Activated CD4-positive, alpha-beta T cell treated with anti-CD3 and anti-CD28 coated beads for 48 hours (primary cell): ENCODE measurements around the gene CHKA.

Experiments used
- DNase-seq: peaks from one replicate; pipeline ENCODE4 v3.0.0-alpha.2; 2020

CHKA gene

DNA sequence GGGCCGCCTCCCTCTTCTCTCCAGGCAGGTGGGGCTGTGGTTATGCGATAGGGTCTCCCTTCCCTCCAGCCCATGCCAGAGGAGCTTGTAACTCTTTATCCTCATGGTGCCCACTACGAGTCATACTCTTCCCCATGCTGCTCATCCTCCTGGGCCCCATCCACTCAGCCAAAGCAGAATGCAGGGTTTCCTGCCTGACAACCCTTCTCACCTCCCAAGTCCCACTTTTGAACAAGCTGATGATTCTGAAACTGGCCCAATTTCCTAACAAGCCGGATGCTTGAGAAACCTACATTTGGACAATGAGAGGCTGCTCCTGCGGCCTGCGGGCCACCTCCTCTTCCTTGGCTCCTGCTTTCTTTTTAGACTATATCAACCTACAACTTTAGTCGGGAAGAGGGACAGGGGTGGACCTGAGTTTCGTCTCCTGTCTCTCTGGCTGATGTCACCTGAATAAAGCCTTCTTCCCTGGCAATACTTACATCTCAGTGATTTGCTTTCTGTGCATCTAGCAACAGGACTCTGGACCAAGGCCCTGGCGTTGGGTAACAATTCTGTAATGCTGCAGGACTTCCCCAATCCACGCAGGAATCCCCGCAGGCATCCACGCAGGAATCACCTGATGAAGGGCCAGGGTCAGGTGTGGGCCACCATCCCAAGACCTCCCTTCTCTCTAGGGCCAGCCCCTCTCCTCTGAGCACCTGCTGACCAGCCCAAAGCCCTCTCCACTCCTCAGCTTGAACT is 92.2 kb downstream of the CHKA start:
- DNase-seq, result no peak

- DNase-seq, result no peak
These were observed 93.5 kb downstream of the CHKA start for GRCh38 chr11:68027667-68028066.

DNA sequence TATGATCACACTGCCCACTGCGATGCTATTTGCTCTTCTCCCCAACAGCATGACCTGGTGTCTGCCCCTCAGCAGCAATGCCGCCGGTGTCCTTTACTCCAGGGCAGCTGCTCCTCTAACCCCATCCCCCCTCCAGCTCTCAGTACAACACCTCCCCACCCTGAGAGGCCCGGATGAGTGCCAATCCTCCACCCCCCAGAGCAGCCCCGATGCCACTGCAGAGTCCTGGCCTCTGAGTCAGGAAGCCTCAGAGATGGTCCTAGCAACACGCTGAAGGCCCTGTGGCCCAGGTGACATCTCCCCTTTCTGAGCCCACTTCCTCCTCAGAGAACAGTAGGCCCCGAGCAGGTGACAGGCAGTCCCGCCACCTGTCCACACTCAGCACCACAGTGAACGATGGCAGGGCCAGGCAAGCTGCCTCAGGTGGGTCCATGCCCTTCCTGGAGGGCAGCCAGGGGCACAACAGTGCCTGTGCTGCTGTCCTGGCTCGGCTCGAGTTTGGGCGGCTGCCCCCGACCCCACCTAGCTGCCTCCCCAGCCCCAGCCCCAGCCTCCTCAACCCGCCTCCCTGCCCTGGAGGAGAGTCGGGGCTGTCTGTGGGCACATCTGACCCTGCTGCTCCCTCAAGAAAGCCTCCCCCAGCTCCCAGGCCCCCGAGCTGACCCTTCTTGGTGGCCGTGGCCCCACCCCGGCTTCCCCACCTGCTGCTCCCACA is 94.6 kb downstream of the CHKA start:
- no peak for DNase-seq

DNA sequence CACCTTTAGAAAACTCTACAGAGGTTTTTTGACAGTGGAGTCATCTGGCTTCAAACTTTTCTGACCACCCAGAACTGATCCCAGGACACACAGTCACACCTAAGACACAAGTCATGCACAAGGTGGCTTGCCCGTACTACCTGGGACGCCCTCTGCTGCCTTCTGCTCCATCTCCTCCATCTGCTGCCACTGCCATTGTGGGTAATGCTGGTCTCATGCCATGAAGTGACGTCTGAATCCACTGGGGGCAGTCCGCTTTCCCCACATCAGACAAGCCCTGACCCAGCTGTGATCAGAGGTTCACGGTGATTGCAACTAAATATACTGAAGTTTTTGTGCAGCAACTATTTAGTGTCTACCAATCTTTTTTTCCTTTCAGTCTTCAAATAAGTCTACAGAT is 96.1 kb downstream of the CHKA start:
- DNase-seq, result no peak

- DNase-seq, result no peak
These were observed 96.7 kb downstream of the CHKA start for GRCh38 chr11:68024508-68024907.

- DNase-seq, result no peak
These were observed 98.7 kb downstream of the CHKA start for GRCh38 chr11:68022531-68022930.

- no peak for DNase-seq
These were observed 99.9 kb downstream of the CHKA start for GRCh38 chr11:68021167-68021787.

DNA sequence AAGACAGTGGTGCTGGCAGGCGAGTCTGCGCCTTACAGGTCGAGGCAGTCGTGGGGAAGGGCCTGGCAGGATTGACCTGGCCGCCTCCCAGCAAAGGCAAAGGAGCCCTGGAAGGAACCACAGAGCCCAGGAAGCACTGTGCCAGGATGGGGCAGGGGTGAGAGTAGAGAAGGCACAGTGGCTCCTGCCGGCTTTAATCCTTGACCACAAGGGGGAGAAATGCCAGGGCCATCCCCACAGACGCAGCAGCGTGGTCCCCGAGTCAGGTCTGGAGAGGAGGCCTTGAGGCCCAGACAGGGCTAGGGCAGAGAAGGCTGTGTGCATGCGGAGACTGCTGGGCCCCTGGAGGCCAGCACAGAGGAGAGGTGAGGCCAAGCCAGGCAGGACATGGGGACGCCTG is 100.6 kb downstream of the CHKA start:
- no peak for DNase-seq

GRCh38 chr11:68019486-68019885 is 101.7 kb downstream of the CHKA start:
- no peak for DNase-seq

- no peak for DNase-seq
These were observed 102.4 kb downstream of the CHKA start for GRCh38 chr11:68018730-68019190.

DNA sequence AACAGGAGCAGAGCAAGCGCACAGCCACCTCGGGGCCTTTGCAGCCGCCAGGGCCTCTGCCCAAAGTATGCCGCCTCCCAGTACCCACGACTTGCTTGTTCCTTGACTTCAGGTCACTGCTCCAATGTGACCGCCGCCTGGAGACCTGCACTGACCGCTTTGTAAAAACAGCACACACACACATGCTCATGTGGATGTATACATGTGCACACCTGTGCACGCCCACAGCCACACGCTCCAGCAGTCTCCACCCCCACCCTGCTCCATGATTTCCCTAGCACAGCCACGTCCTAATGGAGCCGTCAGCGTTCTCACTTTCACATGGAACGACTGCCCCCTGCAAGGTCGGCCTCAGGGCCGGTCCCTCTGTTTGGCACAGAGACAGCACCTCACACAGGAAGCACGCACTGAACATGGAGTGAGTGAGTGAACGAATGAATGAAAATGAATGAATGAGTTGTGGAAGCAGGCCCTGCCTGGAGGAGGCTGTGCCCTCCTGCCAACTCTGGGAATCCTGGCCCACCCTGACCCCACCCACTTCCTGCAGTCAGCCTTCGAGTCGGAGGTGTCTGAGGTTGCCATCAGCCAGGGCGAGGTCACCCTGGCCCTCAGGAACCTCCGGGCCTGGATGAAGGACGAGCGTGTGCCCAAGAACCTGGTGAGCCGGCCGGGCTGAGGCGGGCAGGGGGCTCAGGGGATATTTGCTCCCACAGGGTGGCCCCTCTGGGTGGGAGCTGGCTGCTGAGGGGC is 103.0 kb downstream of the CHKA start:
- no peak for DNase-seq

DNA sequence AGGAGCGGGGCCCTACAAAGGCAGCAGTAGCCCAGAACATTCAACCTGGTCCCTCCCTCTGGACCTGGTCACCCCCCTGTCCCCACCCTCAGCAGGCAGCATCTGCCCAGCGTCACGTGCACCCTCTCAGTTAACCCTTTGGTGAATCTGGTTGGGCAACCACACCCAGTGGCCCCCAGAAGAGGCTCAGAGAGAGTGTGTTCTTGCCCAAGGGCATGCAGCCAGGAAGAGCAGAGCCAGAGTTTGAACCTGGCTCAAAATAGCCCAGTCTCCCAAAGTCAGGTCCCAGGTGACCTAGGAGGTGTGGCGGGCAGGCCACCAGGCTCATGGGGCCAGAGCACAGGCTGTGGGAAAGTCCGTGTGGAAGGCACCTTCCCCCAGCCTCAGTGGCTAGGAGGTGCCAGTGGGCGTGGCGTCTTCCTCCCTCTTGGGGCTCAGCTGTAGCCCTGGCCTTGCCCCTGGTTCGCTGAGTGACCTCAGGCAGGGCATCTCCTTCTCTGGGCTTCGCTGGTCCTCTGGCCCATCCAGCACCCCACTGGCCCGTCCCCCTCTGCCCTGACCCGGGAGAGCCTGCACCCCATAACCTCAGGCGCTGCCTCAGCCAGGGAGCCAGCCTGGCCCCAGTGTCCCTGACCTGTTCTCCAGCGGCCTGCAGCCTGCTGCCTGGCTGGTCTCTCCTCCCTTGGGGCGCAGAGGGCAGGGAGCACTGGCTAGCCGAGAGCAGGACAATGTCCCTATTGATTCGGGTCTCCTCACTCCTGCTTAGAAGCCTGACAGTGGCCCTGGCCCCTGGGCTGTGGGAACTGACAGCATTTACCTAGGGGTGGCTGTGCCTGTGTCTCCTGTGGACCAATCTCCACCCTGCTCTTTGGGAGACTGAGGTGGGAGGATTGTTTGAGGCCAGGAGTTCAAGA is 104.0 kb downstream of the CHKA start:
- no peak for DNase-seq

- no peak for DNase-seq
These were observed 104.9 kb downstream of the CHKA start for GRCh38 chr11:68016161-68016903.

- no peak for DNase-seq
These were observed 105.7 kb downstream of the CHKA start for GRCh38 chr11:68015467-68015866.

DNA sequence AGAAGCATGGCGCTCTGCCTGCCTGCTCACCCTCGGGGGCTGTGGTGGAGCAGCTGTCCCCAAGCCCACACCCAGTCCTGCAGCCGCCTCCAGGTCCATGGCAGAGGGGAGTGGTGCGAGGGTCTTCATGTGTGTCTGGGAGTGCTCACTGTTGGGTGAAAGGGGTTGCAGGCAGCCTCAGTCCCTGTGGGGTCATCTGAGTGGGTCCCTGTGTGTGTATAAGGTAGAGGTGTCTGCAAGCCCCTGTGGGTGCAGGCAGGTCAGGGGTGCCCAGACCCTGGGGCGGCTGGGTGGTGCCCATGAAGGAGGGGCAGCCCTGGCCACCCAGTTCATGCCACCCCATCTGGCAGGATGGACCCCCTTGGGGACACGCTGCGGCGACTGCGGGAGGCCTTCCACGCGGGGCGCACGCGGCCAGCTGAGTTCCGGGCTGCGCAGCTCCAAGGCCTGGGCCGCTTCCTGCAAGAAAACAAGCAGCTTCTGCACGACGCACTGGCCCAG is 106.2 kb downstream of the CHKA start:
- no peak for DNase-seq

GRCh38 chr11:68014157-68014946 is 106.8 kb downstream of the CHKA start:
- no peak for DNase-seq

DNA sequence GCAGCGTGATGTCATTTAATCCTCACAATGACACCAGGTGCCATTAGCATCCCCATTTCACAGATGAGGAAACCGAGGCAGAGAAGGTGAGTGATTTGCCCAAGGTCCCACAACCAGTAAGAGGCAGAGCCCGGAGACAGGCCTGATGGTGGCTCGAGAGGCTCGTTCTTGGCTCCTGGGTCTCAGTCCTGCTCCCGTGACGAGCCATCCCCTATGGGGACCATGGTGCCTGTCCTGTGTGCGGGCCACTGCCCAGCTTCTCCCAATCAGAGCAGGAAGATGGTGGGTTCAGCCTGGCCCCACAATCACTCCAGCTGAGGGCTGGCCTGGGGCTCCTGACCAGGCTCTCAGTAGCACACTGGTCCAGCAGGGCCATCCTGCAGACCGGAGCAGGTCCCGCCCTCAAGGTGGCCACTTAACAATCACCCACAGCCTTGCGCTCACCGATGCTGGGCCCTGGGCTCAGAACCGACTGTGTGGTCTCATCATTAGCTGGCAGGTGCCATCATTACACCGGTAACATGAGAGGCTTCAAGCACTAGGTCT is 107.5 kb downstream of the CHKA start:
- DNase-seq, result no peak

DNA sequence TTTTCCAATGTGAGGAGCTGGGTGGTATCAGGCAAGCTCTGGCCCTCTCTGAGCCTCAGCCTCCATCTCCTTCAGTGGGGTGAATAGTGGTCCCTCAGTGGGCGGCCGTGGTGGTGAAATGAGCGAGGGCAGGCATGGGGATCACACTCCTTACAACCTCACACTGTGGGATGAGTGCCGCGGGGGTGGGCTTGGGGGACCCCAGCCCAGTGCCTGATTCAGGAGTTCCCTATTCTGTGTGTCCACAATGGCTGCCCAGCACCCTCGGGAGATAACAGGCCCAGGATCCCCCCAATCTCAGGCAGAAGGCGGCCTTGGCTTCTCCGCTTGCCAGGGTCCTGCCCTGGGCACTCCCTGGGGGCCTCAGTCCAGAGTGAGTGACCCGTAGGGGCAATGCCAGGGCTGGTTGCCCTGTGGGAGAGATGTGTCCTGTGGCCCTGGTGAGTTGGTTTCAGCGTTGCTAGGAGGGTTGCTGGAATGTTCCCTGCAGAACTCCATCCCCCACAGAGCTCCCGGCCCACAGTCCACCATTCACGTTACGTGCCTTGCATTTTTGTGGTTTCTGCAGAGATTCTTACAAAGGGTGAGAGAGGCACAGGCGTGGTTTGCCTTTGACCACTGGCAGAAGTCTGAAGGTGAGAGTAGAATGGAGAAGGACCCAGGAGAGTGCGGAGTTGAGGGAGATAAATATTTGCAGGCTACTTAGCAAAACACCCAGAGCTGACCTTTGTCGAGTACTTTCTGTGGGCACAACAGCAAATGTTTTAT is 108.2 kb downstream of the CHKA start:
- DNase-seq, result no peak
